ENCODE measurements around the gene YIPF6. TPM values are rescaled to one million over a fixed set of nuclear protein-coding genes. Genes with fewer than 3 reads are reported as not detected.

Gene YIPF6
- polyA plus RNA-seq, 1 of the 3 experiments (the other 2 are of a cell fraction), result 15.0 TPM

DNA sequence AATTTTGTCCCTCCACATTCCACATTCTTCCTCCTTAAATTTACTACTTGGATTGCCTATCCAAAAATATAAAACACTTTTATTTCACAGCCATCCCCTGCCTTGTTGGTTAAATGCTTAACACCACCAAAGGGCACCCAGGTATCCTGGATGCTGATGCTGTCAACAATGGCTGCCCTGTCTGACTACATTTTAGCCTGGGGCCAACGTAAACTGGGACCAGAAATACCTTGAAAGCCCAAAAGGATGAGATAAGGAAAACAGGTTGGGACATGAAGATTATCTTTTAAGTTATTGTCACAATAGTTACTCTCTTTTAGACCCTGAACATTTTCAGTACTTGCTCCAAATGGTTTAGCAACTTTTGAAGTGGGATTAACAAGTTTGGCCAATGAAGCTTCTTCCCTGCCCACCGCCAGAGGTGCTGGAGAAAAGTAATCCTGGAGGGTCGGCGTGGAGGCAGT, 775 bp upstream of the YIPF6 start:
- Histone ChIP-seq H3K9me2 (no peaks in the 10 kb centered on the region), H3K4me3 (ENCODE audit: low read depth in 2 of 2, low read length in 1 of 2) (peak overlapping the region; percentile 80 to 98), H3K27me3 (ENCODE audit: insufficient read depth) (no peaks in the 10 kb centered on the region), H3K9ac (peak overlapping the region; percentile 91), H2AFZ (ENCODE audit: low read depth) (peak overlapping the region; percentile 94), H3F3A (replicated peaks; ENCODE audit: insufficient read depth) (peaks cover 9% of the 10 kb centered on the region), H3K36me3 (replicated peaks in 1 of 2; ENCODE audit: control insufficient read depth in 1 of 2, insufficient read depth in 2 of 2, low read length in 1 of 2) (peaks cover 0 to 6% of the 10 kb centered on the region in 2 experiments), H3K4me2 (peak overlapping the region; percentile 85), H3K9me3 (no peaks in the 10 kb centered on the region), H4K20me1 (ENCODE audit: insufficient read depth) (no peaks in the 10 kb centered on the region), H3K4me1 (ENCODE audit: control insufficient read depth in 1 of 2, insufficient read depth in 2 of 2, low read depth in 1 of 2, low read length in 1 of 2) (peaks cover 0 to 9% of the 10 kb centered on the region in 2 experiments; a peak in 2 of 4 replicates), H3K27ac (ENCODE audit: low read depth in 2 of 2, low read length in 1 of 2) (peak overlapping the region; percentile 91), H3K79me2 (ENCODE audit: insufficient read depth) (peaks cover 38% of the 10 kb centered on the region)
- DNase-seq, result peak; percentile 39
- ChIA-PET POLR2A (no interaction called here), CTCF (no interaction called here)
- TF ChIP-seq, protein P1, sequence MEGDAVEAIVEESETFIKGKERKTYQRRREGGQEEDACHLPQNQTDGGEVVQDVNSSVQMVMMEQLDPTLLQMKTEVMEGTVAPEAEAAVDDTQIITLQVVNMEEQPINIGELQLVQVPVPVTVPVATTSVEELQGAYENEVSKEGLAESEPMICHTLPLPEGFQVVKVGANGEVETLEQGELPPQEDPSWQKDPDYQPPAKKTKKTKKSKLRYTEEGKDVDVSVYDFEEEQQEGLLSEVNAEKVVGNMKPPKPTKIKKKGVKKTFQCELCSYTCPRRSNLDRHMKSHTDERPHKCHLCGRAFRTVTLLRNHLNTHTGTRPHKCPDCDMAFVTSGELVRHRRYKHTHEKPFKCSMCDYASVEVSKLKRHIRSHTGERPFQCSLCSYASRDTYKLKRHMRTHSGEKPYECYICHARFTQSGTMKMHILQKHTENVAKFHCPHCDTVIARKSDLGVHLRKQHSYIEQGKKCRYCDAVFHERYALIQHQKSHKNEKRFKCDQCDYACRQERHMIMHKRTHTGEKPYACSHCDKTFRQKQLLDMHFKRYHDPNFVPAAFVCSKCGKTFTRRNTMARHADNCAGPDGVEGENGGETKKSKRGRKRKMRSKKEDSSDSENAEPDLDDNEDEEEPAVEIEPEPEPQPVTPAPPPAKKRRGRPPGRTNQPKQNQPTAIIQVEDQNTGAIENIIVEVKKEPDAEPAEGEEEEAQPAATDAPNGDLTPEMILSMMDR (IDR thresholded peaks at IDR 0.05), result peak; percentile 39
- TF ChIP-seq JUND (IDR thresholded peaks at IDR 0.05), result no peak
- 3% methylated on average over 4 of the region's 4 CpGs for WGBS (ENCODE audit: low lambda C conversion rate)

- WGBS (ENCODE audit: low lambda C conversion rate), result 48% methylated on average over 17 of the region's 17 CpGs
- peaks cover 0 to 9% of the 10 kb centered on the region in 2 experiments; a peak in 2 of 4 replicates for H3K4me1 ChIP-seq (ENCODE audit: control insufficient read depth in 1 of 2, insufficient read depth in 2 of 2, low read depth in 1 of 2, low read length in 1 of 2)
- H3K36me3 ChIP-seq (replicated peaks in 1 of 2; ENCODE audit: control insufficient read depth in 1 of 2, insufficient read depth in 2 of 2, low read length in 1 of 2), result peaks cover 0 to 6% of the 10 kb centered on the region in 2 experiments
- no peaks in the 10 kb centered on the region for H3K9me3 ChIP-seq
- peaks cover 9% of the 10 kb centered on the region for H3F3A ChIP-seq (replicated peaks; ENCODE audit: insufficient read depth)
- POLR2A ChIA-PET, result no interaction called here
- no peak for DNase-seq
- H3K79me2 ChIP-seq (ENCODE audit: insufficient read depth), result peaks cover 56% of the 10 kb centered on the region
- no peaks in the 10 kb centered on the region for H3K9me2 ChIP-seq
- H2AFZ ChIP-seq (ENCODE audit: low read depth), result peak overlapping the region; percentile 94
- 0 out of 2 replicates have a peak, but pooled peaks have one; percentile 5 for TF ChIP-seq USF1 (IDR thresholded peaks at IDR 0.05; ENCODE audit: borderline replicate concordance, low read depth)
- no peak for TF ChIP-seq RCOR1 (IDR thresholded peaks at IDR 0.05; ENCODE audit: low read length)
- TF ChIP-seq, protein P2, sequence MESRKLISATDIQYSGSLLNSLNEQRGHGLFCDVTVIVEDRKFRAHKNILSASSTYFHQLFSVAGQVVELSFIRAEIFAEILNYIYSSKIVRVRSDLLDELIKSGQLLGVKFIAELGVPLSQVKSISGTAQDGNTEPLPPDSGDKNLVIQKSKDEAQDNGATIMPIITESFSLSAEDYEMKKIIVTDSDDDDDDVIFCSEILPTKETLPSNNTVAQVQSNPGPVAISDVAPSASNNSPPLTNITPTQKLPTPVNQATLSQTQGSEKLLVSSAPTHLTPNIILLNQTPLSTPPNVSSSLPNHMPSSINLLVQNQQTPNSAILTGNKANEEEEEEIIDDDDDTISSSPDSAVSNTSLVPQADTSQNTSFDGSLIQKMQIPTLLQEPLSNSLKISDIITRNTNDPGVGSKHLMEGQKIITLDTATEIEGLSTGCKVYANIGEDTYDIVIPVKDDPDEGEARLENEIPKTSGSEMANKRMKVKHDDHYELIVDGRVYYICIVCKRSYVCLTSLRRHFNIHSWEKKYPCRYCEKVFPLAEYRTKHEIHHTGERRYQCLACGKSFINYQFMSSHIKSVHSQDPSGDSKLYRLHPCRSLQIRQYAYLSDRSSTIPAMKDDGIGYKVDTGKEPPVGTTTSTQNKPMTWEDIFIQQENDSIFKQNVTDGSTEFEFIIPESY (IDR thresholded peaks at IDR 0.05; ENCODE audit: borderline replicate concordance, low read depth), result no peak
- TF ChIP-seq EZH2phosphoT487 (IDR thresholded peaks at IDR 0.05; ENCODE audit: borderline replicate concordance, low read depth), result no peak
- TF ChIP-seq NRF1 (IDR thresholded peaks at IDR 0.05; ENCODE audit: low read depth, low read length), result no peak
- no peak for TF ChIP-seq RXRA (IDR thresholded peaks at IDR 0.05; ENCODE audit: borderline replicate concordance, low read depth)
- TF ChIP-seq, protein P3, sequence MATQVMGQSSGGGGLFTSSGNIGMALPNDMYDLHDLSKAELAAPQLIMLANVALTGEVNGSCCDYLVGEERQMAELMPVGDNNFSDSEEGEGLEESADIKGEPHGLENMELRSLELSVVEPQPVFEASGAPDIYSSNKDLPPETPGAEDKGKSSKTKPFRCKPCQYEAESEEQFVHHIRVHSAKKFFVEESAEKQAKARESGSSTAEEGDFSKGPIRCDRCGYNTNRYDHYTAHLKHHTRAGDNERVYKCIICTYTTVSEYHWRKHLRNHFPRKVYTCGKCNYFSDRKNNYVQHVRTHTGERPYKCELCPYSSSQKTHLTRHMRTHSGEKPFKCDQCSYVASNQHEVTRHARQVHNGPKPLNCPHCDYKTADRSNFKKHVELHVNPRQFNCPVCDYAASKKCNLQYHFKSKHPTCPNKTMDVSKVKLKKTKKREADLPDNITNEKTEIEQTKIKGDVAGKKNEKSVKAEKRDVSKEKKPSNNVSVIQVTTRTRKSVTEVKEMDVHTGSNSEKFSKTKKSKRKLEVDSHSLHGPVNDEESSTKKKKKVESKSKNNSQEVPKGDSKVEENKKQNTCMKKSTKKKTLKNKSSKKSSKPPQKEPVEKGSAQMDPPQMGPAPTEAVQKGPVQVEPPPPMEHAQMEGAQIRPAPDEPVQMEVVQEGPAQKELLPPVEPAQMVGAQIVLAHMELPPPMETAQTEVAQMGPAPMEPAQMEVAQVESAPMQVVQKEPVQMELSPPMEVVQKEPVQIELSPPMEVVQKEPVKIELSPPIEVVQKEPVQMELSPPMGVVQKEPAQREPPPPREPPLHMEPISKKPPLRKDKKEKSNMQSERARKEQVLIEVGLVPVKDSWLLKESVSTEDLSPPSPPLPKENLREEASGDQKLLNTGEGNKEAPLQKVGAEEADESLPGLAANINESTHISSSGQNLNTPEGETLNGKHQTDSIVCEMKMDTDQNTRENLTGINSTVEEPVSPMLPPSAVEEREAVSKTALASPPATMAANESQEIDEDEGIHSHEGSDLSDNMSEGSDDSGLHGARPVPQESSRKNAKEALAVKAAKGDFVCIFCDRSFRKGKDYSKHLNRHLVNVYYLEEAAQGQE (IDR thresholded peaks at IDR 0.05; ENCODE audit: low read depth, low read length), result no peak
- TF ChIP-seq FOXM1 (IDR thresholded peaks at IDR 0.05; ENCODE audit: low read depth), result no peak
- H3K27me3 ChIP-seq (ENCODE audit: insufficient read depth), result no peaks in the 10 kb centered on the region
- peak overlapping the region; percentile 80 to 98 for H3K4me3 ChIP-seq (ENCODE audit: low read depth in 2 of 2, low read length in 1 of 2)
- peaks cover 6% of the 10 kb centered on the region; the same call in 1 of the 2 replicates for H4K20me1 ChIP-seq (ENCODE audit: insufficient read depth)
- peak overlapping the region in 1 of 2 experiments; percentile 91; a peak in 1 of 4 replicates for H3K27ac ChIP-seq (ENCODE audit: low read depth in 2 of 2, low read length in 1 of 2)
- peak overlapping the region; percentile 91 for H3K9ac ChIP-seq
- CTCF ChIA-PET, result interaction anchor here (0.9 to 2.2 kb wide), 3 partner anchors 9 to 303 kb away, joined by 3 to 6 read pairs (median 3); no protein-coding TSS in a partner anchor
- H3K4me2 ChIP-seq, result peak overlapping the region; percentile 85
Observed at GRCh38 chrX:68499543-68500504, 973 bp downstream of the YIPF6 start.
